Upper lobe of left lung (tissue), 6 donors: ENCODE data around the gene PRPH. TPM values are rescaled to one million over a fixed set of nuclear protein-coding genes. Genes with fewer than 3 reads are reported as not detected.
A peak's percentile ranks its signal among the peaks of the same experiment; 100 is the strongest.

Source experiments
- ATAC-seq, 2 donors: fragments of 200-7000 bp; cut with Tn5 transposase; one replicate each; pipeline ENCODE4 v1.9.1; 2022; ENCODE audit warnings: mild to moderate bottlenecking in 2 of 2, moderate library complexity in 2 of 2; ENCODE audit not compliant: low FRiP score in 2 of 2
- DNase-seq, 2 donors: peaks; one replicate each; pipeline ENCODE4 v3.0.0-alpha.2; 2019 to 2020
- H3K27ac ChIP-seq, 4 donors: fragments of 200-600 bp; sonication (generic); one replicate each; pipeline ENCODE4 v1.5.1; 2016 to 2019
- H3K27me3 ChIP-seq, 4 donors: fragments of 200-600 bp; sonication (generic); one replicate each; pipeline ENCODE4 v1.5.1; 2017 to 2019
- H3K36me3 ChIP-seq, 4 donors: fragments of 200-600 bp; sonication (generic); one replicate each; pipeline ENCODE4 v1.5.1; 2016 to 2019
- H3K4me1 ChIP-seq, 4 donors: fragments of 200-600 bp; sonication (generic); one replicate each; pipeline ENCODE4 v1.5.1; 2018 to 2019
- H3K4me3 ChIP-seq, 4 donors: fragments of 200-600 bp; sonication (generic); one replicate each; pipeline ENCODE4 v1.5.1; 2017 to 2019; ENCODE audit warnings: mild to moderate bottlenecking in 2 of 4, moderate library complexity in 1 of 4
- H3K9me3 ChIP-seq, 4 donors: fragments of 200-600 bp; sonication (generic); one replicate each; pipeline ENCODE4 v1.5.1; 2018 to 2019
- CTCF ChIP-seq, 6 experiments: fragments of 450-650 bp in 4 of 6; fragments of 200-600 bp in 2 of 6; sonication (generic) in 2 of 6; IDR thresholded peaks; one replicate each; pipeline ENCODE4 v1.5.1; 2016 to 2019; ENCODE audit warnings: antibody characterized with exemption in 6 of 6
- EP300 ChIP-seq, 4 donors: sonication (generic); formaldehyde crosslinking; IDR thresholded peaks; one replicate each; pipeline ENCODE4 v1.5.1; 2017; ENCODE audit warnings: antibody characterized with exemption in 4 of 4, control low read depth in 2 of 4
- POLR2A ChIP-seq, 4 donors: fragments of 450-650 bp; IDR thresholded peaks; one replicate each; pipeline ENCODE4 v1.5.1; 2016 to 2017; ENCODE audit warnings: antibody characterized with exemption in 4 of 4, mild to moderate bottlenecking in 2 of 4
- POLR2AphosphoS5 ChIP-seq, 2 donors: sonication (generic); formaldehyde crosslinking; IDR thresholded peaks; one replicate each; pipeline ENCODE4 v1.5.1; 2017; ENCODE audit warnings: antibody characterized with exemption in 2 of 2
- WGBS, 2 donors: methylation state at CpG; one replicate each; pipeline ENCODE4 v1.1.5; 2017 to 2018; 5-methylcytosine and 5-hydroxymethylcytosine counted together
- total RNA-seq, 6 donors: library from RNA; depleted of rRNA in 4 of 6; stranded (reverse); fragments of >200 nt in 4 of 6; gene quantifications; one replicate each; pipeline versions ENCODE4 v1.1.0 to v1.2.1, GENCODE V29; 2016 to 2021
- donor health status: DM: no; HTN: no; CAD: no; lungs with moderate emphysema.
- donor health status: DM: no; HTN: yes; CAD: no; lungs with severe emphysema.

The PRPH gene
- total RNA-seq, 6 donors from 2014 or later: 0.27 to 1.2 TPM; not detected in 4

DNA sequence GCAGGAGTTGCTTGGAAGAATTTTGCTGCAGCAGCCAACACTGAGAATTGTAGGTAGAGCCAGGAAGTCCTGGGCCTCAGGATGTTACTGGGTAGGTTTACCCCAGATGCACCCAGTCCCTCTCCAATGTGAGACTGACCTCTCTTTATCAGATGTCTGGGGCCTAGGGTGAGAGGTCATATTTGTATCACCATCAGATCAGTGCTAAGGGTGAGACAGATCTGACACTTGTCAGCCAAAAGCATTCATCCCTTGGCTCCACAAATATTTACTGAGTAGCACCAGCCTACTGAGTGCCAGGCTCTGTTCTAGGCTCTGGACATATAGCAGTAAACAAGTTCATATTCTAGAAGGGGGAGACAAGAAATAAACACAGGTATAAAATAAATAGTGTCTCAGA is 32.4 kb downstream of the PRPH start:
- Histone ChIP-seq H3K36me3 (no peaks in the 10 kb centered on the region), H3K4me3 (no peak overlapping the region), H3K9me3 (no peaks in the 10 kb centered on the region), H3K4me1 (peaks cover 6 to 21% (median 8%) of the 10 kb centered on the region in 4 donors), H3K27me3 (no peaks in the 10 kb centered on the region), H3K27ac (no peak overlapping the region)
- ATAC-seq (no peak), DNase-seq (no peak)
- TF ChIP-seq CTCF (IDR thresholded peaks at IDR 0.05): no peak
- no peak for TF ChIP-seq POLR2AphosphoS5 (IDR thresholded peaks at IDR 0.05)
- TF ChIP-seq EP300 (IDR thresholded peaks at IDR 0.05): no peak
- TF ChIP-seq POLR2A (IDR thresholded peaks at IDR 0.05): no peak

DNA sequence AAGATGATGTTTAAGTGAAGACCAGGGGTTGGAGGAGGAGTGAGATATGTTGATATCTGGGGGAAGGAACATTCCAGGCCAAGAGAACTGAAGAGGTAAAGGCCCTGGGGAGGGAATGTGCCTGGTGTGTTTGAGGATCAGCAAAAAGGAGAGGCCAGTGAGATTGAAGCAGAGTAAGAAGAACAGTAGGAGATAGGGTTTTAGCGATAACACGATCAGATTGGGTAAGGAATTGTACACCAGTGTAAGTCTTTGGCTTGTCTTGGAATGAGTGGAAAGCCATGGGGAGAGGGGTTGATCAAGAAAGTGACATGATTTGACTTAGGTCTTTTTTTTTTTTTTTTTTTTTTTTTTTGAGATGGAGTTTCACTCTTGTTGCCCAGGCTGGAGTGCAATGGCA is 32.9 kb downstream of the PRPH start:
- Histone ChIP-seq H3K4me3 (no peak overlapping the region), H3K27me3 (peaks cover 0 to 4% (median 2%) of the 10 kb centered on the region in 4 donors), H3K9me3 (no peaks in the 10 kb centered on the region), H3K27ac (no peak overlapping the region), H3K36me3 (no peaks in the 10 kb centered on the region), H3K4me1 (peaks cover 6 to 22% (median 11%) of the 10 kb centered on the region in 4 donors)
- WGBS, 2 donors: 97 to 100% methylated on average over 2 of the region's 2 CpGs
- DNase-seq: no peak
- ATAC-seq: no peak
- TF ChIP-seq POLR2A (IDR thresholded peaks at IDR 0.05) (no peak), CTCF (IDR thresholded peaks at IDR 0.05) (no peak), POLR2AphosphoS5 (IDR thresholded peaks at IDR 0.05) (no peak), EP300 (IDR thresholded peaks at IDR 0.05) (no peak)

GRCh38 chr12:49328816-49329215 is 33.9 kb downstream of the PRPH start:
- 98% methylated on average over 12 of the region's 12 CpGs for WGBS, 2 donors
- Histone ChIP-seq H3K36me3 (no peaks in the 10 kb centered on the region), H3K27me3 (peaks cover 0 to 13% (median 5%) of the 10 kb centered on the region in 4 donors), H3K27ac (no peak overlapping the region), H3K9me3 (no peaks in the 10 kb centered on the region), H3K4me1 (peaks cover 6 to 19% (median 10%) of the 10 kb centered on the region in 4 donors), H3K4me3 (no peak overlapping the region)
- ATAC-seq (no peak), DNase-seq (no peak)
- TF ChIP-seq POLR2A (IDR thresholded peaks at IDR 0.05) (no peak), CTCF (IDR thresholded peaks at IDR 0.05) (no peak), EP300 (IDR thresholded peaks at IDR 0.05) (no peak), POLR2AphosphoS5 (IDR thresholded peaks at IDR 0.05) (no peak)

DNA sequence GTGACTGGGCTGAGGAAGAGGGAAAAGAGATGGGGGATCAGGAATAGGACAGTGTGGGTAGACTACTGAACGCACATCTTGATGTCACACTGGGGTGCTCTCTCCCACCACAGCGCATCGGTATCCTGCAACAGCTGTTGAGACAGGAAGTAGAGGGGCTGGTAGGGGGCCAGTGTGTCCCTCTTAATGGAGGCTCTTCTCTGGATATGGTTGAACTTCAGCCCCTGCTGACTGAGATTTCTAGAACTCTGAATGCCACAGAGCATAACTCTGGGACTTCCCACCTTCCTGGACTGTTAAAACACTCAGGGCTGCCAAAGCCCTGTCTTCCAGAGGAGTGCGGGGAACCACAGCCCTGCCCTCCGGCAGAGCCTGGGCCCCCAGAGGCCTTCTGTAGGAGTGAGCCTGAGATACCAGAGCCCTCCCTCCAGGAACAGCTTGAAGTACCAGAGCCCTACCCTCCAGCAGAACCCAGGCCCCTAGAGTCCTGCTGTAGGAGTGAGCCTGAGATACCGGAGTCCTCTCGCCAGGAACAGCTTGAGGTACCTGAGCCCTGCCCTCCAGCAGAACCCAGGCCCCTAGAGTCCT is 35.2 kb downstream of the PRPH start:
- no peaks in the 10 kb centered on the region for H3K9me3 ChIP-seq
- H3K27me3 ChIP-seq: peaks cover 0 to 26% (median 12%) of the 10 kb centered on the region in 4 donors
- WGBS, 2 donors: 85 to 87% methylated on average over 3 to 6 of the region's 7 CpGs
- no peak for TF ChIP-seq CTCF (IDR thresholded peaks at IDR 0.05)
- no peak for TF ChIP-seq EP300 (IDR thresholded peaks at IDR 0.05)
- no peak for TF ChIP-seq POLR2A (IDR thresholded peaks at IDR 0.05)
- TF ChIP-seq POLR2AphosphoS5 (IDR thresholded peaks at IDR 0.05): no peak
- H3K36me3 ChIP-seq: no peaks in the 10 kb centered on the region
- ATAC-seq (no peak), DNase-seq (peak in 1 of 2 donors; percentile 2)
- H3K4me1 ChIP-seq: peaks cover 6 to 16% (median 10%) of the 10 kb centered on the region in 4 donors
- no peak overlapping the region for H3K4me3 ChIP-seq
- H3K27ac ChIP-seq: no peak overlapping the region
